ENCODE data around the gene LDHAL6B. TPM values are rescaled to one million over a fixed set of nuclear protein-coding genes. Genes with fewer than 3 reads are reported as not detected.

The LDHAL6B gene
- total and polyA plus RNA-seq, 9 of the 15 experiments (the other 6 are each of a cell fraction or from before 2014, with no cell fraction given) = not detected

DNA sequence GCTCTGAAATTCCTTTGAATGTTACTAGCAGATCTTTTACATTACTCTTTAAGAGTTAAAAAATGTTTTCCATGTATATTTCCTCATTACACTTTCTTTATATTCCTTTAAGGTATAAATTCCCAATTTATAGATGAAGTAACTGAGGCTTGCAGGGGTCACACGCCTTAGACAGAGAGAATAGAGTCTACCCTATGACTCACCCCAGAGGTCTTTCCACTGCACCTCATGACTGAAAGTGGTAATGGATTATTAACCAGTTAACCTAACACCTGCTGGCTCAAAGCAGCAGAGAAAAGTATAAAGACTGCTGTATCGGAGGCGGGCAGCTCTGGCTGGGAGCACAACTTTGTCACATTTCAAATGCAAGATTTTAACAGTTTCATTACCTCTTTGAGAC is 37.7 kb downstream of the LDHAL6B start:
- no peaks in the 10 kb centered on the region for H3K79me2 ChIP-seq (ENCODE audit: control insufficient read depth, insufficient read depth, low read length)
- H3K27ac ChIP-seq (ENCODE audit: extremely low read depth, low read depth, low read length) = no peak overlapping the region
- intact Hi-C loops (cut with micrococcal nuclease) (no loop called here), in situ Hi-C loops (cut with MboI) (no loop called here)
- no peak overlapping the region for H3K9ac ChIP-seq (ENCODE audit: insufficient read depth in 1 of 2, low read depth in 2 of 2, low read length in 2 of 2)
- no peak overlapping the region for H3K4me3 ChIP-seq
- no peaks in the 10 kb centered on the region for H3K36me3 ChIP-seq (ENCODE audit: control insufficient read depth, insufficient read depth, low read length)
- no peaks in the 10 kb centered on the region for H3K9me1 ChIP-seq (ENCODE audit: control insufficient read depth, insufficient read depth, low read length)
- no peaks in the 10 kb centered on the region for H3K4me1 ChIP-seq (replicated peaks in 1 of 2; ENCODE audit: control insufficient read depth in 2 of 2, insufficient read depth in 2 of 2, low read length in 2 of 2)
- H3K4me2 ChIP-seq (ENCODE audit: insufficient read depth, low read length) = no peak overlapping the region
- no peaks in the 10 kb centered on the region for H3K9me3 ChIP-seq (replicated peaks; ENCODE audit: control insufficient read depth, insufficient read depth, low read depth, low read length)
- peaks cover 3% of the 10 kb centered on the region in 2 experiments; a peak in 4 of 5 replicates for H3K27me3 ChIP-seq (ENCODE audit: control insufficient read depth in 2 of 2, insufficient read depth in 2 of 2, low read length in 2 of 2)
- CTCF ChIA-PET (ENCODE audit: low intra/inter-chr PET ratio) = no interaction called here
- TF ChIP-seq CSDE1 (IDR thresholded peaks at IDR 0.05) (no peak), STAG1 (CRISPR knock-in tag; IDR thresholded peaks at IDR 0.05; ENCODE audit: borderline replicate concordance) (no peak), CBX8 (IDR thresholded peaks at IDR 0.05; ENCODE audit: borderline replicate concordance, extremely low read depth, low read depth, low read length, poor library complexity, severe bottlenecking) (no peak), BRCA1 (IDR thresholded peaks at IDR 0.05) (no peak), BRCA1 (CRISPR knock-in tag; IDR thresholded peaks at IDR 0.05) (no peak), ZKSCAN3 (CRISPR knock-in tag; IDR thresholded peaks at IDR 0.05) (no peak), ZFX (CRISPR knock-in tag; IDR thresholded peaks at IDR 0.05) (no peak), MTA2 (IDR thresholded peaks at IDR 0.05; ENCODE audit: low read depth) (no peak), MAFK (IDR thresholded peaks at IDR 0.05; ENCODE audit: low read length) (no peak), ETV6 (IDR thresholded peaks at IDR 0.05; ENCODE audit: borderline replicate concordance in 1 of 2, low read depth in 2 of 2, low read length in 1 of 2) (no peak), ETV6 (CRISPR knock-in tag; IDR thresholded peaks at IDR 0.05; ENCODE audit: borderline replicate concordance) (no peak)
- TF ChIP-seq, protein P1, sequence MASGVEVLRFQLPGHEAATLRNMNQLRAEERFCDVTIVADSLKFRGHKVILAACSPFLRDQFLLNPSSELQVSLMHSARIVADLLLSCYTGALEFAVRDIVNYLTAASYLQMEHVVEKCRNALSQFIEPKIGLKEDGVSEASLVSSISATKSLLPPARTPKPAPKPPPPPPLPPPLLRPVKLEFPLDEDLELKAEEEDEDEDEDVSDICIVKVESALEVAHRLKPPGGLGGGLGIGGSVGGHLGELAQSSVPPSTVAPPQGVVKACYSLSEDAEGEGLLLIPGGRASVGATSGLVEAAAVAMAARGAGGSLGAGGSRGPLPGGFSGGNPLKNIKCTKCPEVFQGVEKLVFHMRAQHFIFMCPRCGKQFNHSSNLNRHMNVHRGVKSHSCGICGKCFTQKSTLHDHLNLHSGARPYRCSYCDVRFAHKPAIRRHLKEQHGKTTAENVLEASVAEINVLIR (CRISPR knock-in tag; IDR thresholded peaks at IDR 0.05) = no peak
- TF ChIP-seq, protein P2, sequence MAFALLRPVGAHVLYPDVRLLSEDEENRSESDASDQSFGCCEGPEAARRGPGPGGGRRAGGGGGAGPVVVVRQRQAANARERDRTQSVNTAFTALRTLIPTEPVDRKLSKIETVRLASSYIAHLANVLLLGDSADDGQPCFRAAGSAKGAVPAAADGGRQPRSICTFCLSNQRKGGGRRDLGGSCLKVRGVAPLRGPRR (CRISPR knock-in tag; IDR thresholded peaks at IDR 0.05) = no peak
- WGBS (ENCODE audit: insufficient coverage, low coverage, missing lambda C conversion rate) = 0% methylated on average over 3 of the region's 3 CpGs
- POLR2A ChIA-PET = no interaction called here
- FAIRE-seq = no peak
- H2AFZ ChIP-seq (ENCODE audit: low read depth, low read length) = no peak overlapping the region
- BruUV-seq (replicated peaks) = no TSS peak
- no peaks in the 10 kb centered on the region for H4K20me1 ChIP-seq (replicated peaks; ENCODE audit: control insufficient read depth, insufficient read depth, low read length)
- no peak for ATAC-seq
- no peak for DNase-seq (ENCODE audit: extremely low read depth in 1 of 4, low spot score in 3 of 4)
